Measurements from ENCODE around the gene CPZ.

The CPZ gene

GRCh38 chr4:8662776-8663175, 70.2 kb downstream of the CPZ start:
- TF ChIP-seq L3MBTL2 (conservative IDR thresholded peaks at IDR 0.05) (no peak), HDGF (IDR thresholded peaks at IDR 0.05; ENCODE audit: borderline replicate concordance) (no peak), TARDBP (IDR thresholded peaks at IDR 0.05) (no peak), BHLHE40 (IDR thresholded peaks at IDR 0.05; ENCODE audit: borderline replicate concordance) (no peak), CTBP1 (IDR thresholded peaks at IDR 0.05; ENCODE audit: borderline replicate concordance) (no peak), SP1 (IDR thresholded peaks at IDR 0.05) (no peak), FOXA1 (IDR thresholded peaks at IDR 0.05) (no peak), FOXM1 (IDR thresholded peaks at IDR 0.05; ENCODE audit: borderline replicate concordance) (no peak), ELF4 (IDR thresholded peaks at IDR 0.05) (no peak), NFRKB (IDR thresholded peaks at IDR 0.05) (no peak), FOXK2 (IDR thresholded peaks at IDR 0.05) (no peak), ZNF384 (IDR thresholded peaks at IDR 0.05) (no peak), LEF1 (IDR thresholded peaks at IDR 0.05; ENCODE audit: borderline replicate concordance) (no peak), SUZ12 (IDR thresholded peaks at IDR 0.05) (no peak), ARNT (IDR thresholded peaks at IDR 0.05) (no peak)
- TF ChIP-seq, protein P1, sequence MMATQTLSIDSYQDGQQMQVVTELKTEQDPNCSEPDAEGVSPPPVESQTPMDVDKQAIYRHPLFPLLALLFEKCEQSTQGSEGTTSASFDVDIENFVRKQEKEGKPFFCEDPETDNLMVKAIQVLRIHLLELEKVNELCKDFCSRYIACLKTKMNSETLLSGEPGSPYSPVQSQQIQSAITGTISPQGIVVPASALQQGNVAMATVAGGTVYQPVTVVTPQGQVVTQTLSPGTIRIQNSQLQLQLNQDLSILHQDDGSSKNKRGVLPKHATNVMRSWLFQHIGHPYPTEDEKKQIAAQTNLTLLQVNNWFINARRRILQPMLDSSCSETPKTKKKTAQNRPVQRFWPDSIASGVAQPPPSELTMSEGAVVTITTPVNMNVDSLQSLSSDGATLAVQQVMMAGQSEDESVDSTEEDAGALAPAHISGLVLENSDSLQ (IDR thresholded peaks at IDR 0.05), result no peak
- DNase-seq (ENCODE audit: extremely low spot score), result no peak
- POLR2A ChIA-PET, result no interaction called here
- CTCF ChIA-PET, result interaction anchor here (1.1 kb wide), 1 partner anchor 15 kb away, joined by 3 read pairs; no protein-coding TSS in a partner anchor

DNA sequence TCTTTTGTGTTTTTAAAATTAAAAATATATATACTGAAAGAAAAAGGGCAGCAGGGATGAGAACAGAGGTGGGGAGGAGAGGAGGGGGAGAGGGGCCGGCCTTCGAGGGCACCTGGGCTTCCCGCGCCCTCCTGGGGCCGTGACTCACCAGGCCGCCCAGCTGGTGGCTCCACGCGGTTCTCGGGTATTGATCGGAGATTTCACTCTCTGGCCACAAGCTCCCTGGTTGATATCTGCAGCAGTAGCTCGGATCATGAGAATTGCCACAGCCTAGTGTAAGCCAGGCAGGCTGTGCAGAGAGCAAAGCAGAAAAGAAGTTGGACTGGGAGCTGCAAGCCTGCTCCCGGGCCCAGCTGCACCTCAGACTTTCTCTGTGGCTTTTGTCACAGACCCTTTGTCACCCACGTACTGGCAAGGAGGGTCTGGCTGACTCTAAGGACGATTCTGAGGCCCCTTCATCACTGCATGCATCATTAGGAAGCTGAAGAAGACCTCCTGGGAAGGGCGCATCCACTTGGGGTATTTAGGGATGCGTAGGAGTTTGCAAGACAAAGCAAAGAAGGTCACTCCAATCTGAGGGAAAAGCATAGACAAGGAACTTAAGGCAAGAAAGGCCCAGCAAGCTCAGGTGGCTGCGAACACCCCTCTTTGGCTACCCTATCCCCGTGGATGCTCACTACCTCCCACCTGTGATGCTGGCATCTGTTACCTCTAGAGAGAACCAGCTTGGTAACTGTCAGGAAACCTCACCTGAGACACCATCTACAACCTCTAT, 71.7 kb downstream of the CPZ start:
- CTCF ChIA-PET, result interaction anchor here (0.7 kb wide), 1 partner anchor 14 kb away, joined by 3 read pairs; no protein-coding TSS in a partner anchor
- no peak for TF ChIP-seq FOXK2 (IDR thresholded peaks at IDR 0.05)
- no peak for TF ChIP-seq LEF1 (IDR thresholded peaks at IDR 0.05; ENCODE audit: borderline replicate concordance)
- TF ChIP-seq SUZ12 (IDR thresholded peaks at IDR 0.05), result no peak
- no peak for TF ChIP-seq BHLHE40 (IDR thresholded peaks at IDR 0.05; ENCODE audit: borderline replicate concordance)
- TF ChIP-seq ZNF384 (IDR thresholded peaks at IDR 0.05), result no peak
- TF ChIP-seq TARDBP (IDR thresholded peaks at IDR 0.05), result no peak
- no peak for TF ChIP-seq SP1 (IDR thresholded peaks at IDR 0.05)
- no peak for TF ChIP-seq ARNT (IDR thresholded peaks at IDR 0.05)
- TF ChIP-seq, protein P1 (IDR thresholded peaks at IDR 0.05), result no peak
- TF ChIP-seq L3MBTL2 (conservative IDR thresholded peaks at IDR 0.05), result no peak
- TF ChIP-seq ELF4 (IDR thresholded peaks at IDR 0.05), result no peak
- no peak for DNase-seq (ENCODE audit: extremely low spot score)
- POLR2A ChIA-PET, result no interaction called here

- TF ChIP-seq ZNF384 (IDR thresholded peaks at IDR 0.05), result no peak
- no peak for TF ChIP-seq SUZ12 (IDR thresholded peaks at IDR 0.05)
- TF ChIP-seq NFRKB (IDR thresholded peaks at IDR 0.05), result no peak
- no peak for TF ChIP-seq FOXA1 (IDR thresholded peaks at IDR 0.05)
- no peak for TF ChIP-seq FOXM1 (IDR thresholded peaks at IDR 0.05; ENCODE audit: borderline replicate concordance)
- no peak for TF ChIP-seq ARNT (IDR thresholded peaks at IDR 0.05)
- TF ChIP-seq FOXK2 (IDR thresholded peaks at IDR 0.05), result no peak
- TF ChIP-seq, protein P1 (IDR thresholded peaks at IDR 0.05), result no peak
- TF ChIP-seq ELF4 (IDR thresholded peaks at IDR 0.05), result no peak
- TF ChIP-seq L3MBTL2 (conservative IDR thresholded peaks at IDR 0.05), result no peak
- no peak for TF ChIP-seq BHLHE40 (IDR thresholded peaks at IDR 0.05; ENCODE audit: borderline replicate concordance)
- ChIA-PET CTCF (interaction anchor here (0.7 kb wide), 1 partner anchor 14 kb away, joined by 3 read pairs; no protein-coding TSS in a partner anchor), POLR2A (no interaction called here)
- DNase-seq (ENCODE audit: extremely low spot score), result peak; percentile 40
These were observed 72.4 kb downstream of the CPZ start for GRCh38 chr4:8664976-8665375.

GRCh38 chr4:8665406-8666360, 73.1 kb downstream of the CPZ start:
- POLR2A ChIA-PET, result no interaction called here
- DNase-seq (ENCODE audit: extremely low spot score), result no peak
- CTCF ChIA-PET, result no interaction called here

More at GRCh38 chr4:8665406-8666360, 73.1 kb downstream of the CPZ start:
- no peak for TF ChIP-seq FOXM1 (IDR thresholded peaks at IDR 0.05; ENCODE audit: borderline replicate concordance)
- TF ChIP-seq ELF4 (IDR thresholded peaks at IDR 0.05), result no peak
- TF ChIP-seq SUZ12 (IDR thresholded peaks at IDR 0.05), result no peak
- no peak for TF ChIP-seq CTBP1 (IDR thresholded peaks at IDR 0.05; ENCODE audit: borderline replicate concordance)
- no peak for TF ChIP-seq BHLHE40 (IDR thresholded peaks at IDR 0.05; ENCODE audit: borderline replicate concordance)
- no peak for TF ChIP-seq NFRKB (IDR thresholded peaks at IDR 0.05)
- TF ChIP-seq FOXK2 (IDR thresholded peaks at IDR 0.05), result no peak
- TF ChIP-seq, protein P1 (IDR thresholded peaks at IDR 0.05), result no peak
